GM21423 (cell line): Measurements from ENCODE around the gene HMGCL.
"Not testable (repeated sequence)": the region's sequence is repeated elsewhere in the genome, so short reads cannot be mapped to it uniquely, and the experiment has no call there.

Source experiments
- ATAC-seq: cut with Tn5 transposase; IDR thresholded peaks from one replicate; pipeline ENCODE4 v1.9.1; 2021; ENCODE audit warnings: mild to moderate bottlenecking, moderate library complexity; ENCODE audit not compliant: unreplicated experiment

Gene HMGCL

DNA sequence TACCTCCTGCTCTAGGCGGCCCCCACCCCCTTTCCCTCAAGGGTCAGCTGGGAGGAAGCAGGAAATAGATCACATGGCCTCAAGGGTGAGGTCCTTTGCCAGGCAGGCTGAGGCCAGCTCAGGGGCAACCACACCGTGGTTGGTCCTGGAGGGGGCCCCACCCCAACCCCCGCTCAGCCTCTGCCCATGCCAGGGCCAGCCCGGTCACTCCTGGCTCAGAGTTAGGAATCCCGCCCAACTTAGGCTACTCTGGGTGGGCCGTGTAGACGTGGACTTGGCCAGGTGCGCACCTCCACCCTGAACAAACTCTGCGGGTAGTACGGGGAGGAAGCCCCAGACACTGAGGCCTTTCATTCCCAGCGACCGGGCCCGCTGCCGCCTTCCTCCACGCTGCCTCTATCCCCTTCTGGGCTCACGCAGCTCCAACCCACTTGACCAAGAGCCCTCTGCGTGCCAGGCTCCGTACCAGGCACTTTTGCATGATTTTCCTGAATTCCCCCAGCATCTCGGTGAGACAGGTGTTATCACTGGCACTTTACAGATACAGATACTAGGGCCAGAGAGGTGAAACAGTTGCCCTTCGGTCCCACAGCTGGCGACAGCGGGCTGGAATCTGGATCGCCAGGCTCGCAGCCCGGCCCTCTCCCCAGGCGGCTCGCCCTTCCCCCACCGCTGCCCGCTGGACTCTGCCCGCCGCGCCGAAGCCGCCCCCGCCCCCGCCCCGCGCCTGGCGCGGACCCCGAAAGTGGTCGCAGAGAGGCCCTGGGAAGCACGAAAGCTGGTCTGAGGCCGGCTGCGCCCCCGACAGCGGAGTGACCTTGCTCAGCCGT, 25.4 kb downstream of the HMGCL start:
- ATAC-seq, result peak; percentile 12

- ATAC-seq, result no peak
Measured at GRCh38 chr1:23799255-23799569, 26.0 kb downstream of the HMGCL start.

DNA sequence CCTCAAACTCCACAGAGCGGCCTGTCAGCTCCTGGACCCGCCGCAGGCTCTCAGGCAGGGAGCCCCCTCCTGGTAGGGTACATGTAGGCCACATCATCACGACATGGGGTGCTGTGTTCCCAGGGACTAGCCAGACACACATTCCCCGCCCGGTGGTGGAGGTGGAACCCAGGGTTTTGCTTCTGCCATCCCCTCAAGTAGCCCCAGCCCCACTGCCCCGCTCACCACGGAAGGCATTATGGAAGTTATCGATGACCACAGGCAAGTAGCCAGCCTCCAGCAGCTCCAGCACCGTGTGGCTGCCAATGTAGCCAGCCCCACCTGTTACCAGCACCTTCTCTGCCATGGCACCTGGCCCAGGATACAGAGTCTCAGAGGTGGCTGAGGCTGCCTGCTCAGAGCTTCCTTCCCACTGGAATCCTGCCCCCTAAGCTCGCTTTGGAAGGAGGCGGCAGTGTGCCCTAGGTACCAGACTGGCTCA, 26.5 kb downstream of the HMGCL start:
- no peak for ATAC-seq

GRCh38 chr1:23797478-23798448, 27.5 kb downstream of the HMGCL start:
- ATAC-seq, result no peak

DNA sequence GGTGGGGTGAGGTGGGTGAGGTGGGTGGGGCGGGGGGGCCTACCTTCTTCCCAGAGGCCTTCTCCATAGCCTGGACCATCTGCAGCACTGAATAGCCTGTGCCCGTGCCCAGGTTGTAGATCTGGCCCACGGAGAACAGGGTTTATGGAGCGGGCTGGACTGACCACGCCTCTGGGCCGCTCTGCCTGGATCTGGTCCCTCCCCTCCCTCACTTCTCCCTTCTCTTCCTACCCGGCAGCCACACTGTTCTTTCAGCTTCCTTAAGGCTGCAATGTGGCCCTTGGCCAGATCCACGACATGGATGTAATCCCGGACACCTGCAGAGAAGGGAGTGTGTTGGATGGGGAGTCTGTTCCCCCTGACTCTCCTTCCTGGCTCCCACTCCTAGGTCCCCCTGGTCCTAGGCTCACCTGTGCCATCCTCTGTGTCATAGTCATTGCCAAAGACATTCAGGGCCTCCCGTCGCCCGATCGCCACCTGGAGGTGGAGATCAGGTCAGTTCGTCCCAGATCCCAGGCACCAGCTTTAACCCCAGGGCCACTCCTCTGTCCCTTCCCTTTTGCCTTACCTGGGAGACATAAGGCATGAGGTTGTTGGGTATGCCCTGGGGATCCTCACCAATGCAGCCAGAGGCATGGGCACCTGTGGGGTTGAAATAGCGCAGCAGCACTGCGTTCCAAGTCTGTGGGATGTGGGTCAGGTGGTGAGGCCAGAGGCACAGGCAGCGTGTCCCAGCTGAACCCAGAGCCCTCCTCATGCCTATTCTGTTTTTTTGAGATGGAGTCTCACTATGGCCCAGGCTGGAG, 28.6 kb downstream of the HMGCL start:
- ATAC-seq, result no peak

- ATAC-seq, result no peak
Measured at GRCh38 chr1:23795676-23796465, 29.4 kb downstream of the HMGCL start.

- not testable (repeated sequence) for ATAC-seq
Measured at GRCh38 chr1:23794732-23795182, 30.5 kb downstream of the HMGCL start.

- no peak for ATAC-seq
Measured at GRCh38 chr1:23793861-23794731, 31.1 kb downstream of the HMGCL start.

DNA sequence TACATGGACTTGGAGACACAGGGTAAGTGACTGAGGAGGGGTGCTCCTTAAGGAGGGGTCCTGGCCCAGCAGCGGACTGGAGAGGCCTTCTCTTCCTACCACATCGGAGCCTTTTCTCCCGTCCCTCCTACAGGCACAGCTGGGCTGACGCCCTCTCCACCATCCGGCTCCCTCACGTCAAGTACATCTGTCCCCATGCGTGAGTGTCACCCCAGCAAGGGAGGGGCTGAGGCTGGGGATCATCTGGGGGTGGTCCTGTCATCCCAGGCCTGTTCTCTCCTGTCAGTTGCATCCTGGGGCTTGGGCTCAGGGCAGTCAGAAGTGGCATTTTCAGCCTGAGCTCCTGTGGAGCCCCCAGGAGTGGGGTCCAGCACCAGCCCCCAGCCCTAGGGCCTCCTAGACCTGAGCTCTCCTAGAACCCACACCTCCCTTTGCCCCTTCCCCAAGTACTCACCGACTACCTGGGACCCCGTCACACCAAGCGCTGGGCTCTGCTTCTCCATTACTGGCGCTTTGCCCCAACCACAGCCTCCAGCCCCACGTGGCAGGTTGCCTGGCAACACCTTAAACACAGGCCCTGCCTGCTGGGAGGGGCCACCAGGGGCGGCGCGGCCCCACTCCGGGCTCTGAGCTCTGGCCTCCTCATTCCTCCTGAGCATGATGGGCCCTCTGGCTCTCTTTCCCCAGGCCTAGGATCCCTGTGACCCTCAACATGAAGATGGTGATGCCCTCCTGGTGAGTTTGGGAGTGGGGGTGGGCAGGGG, 32.0 kb downstream of the HMGCL start:
- ATAC-seq, result no peak

DNA sequence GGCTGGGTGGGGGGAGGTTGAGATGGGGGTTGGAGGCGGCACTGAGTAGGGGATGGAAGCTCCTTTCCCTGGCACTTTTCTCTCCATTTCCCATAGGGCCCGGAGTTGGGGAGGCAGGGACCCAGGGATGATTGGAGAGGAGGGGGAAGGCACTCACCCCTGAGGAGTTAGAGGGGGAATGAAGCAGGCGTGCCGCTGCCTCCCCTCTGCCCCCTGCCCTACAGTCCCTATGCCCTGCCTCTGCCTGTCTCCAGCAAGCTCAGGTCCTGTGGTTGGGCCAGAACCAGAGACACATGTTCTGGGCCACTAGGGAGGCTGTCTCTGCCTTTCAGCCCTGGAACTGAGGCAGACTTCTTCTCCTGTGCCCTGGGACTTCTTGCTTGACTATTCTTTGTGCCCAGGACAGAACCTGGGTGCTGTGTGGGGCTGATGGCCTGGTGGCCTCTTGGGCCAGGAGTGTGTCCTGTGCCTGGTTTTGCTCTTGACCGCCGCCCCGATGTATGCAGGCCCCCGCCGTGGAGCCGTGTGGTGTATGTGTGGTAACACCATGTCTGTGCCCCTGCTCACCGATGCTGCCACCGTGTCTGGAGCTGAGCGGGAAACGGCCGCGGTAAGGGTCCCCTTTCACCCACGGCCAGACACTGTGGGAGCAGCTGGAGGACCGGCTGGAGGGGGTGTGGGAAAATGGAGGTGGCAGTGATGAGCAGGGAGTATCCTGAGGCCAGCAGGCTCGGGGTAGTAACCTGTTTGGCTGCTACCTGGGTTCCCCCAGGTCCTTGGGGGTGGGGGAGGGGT, 32.9 kb downstream of the HMGCL start:
- ATAC-seq, result no peak

DNA sequence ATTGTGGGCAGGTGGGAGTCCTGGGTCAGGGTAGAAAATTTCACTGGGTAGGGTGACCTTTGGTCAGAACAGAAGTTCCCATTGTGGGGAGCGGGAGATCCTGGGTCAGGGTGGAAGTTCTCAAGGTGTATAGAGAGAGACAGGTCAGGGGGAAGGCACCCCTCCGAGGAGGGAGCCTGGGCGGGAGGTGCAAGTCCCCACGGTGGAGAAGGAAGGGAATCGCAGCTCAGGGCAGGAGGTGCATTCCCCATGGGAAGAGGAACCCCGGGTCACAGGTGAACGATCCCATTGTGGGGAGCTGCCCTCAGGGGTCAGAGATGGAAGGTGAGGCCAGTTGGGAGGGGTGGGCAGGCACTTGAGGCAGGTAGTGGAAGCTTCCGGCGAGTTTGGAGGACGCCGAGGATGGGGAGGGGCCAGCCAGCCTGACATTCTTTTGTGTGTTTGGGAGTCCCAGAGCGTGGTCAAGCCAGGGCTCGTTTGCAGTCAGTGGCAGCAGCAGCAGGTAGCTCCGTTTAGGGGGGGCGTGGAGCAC, 33.6 kb downstream of the HMGCL start:
- no peak for ATAC-seq

- ATAC-seq, result peak; percentile 78
Measured at GRCh38 chr1:23790696-23791515, 34.3 kb downstream of the HMGCL start, which contains the start of gene LYPLA2. Gene LYPLA2, plus strand, starts transcription at chr1:23791145. Its CDS starts 1,538 bp downstream, at chr1:23792683.

- ATAC-seq, result no peak
Measured at GRCh38 chr1:23788695-23789094, 36.5 kb downstream of the HMGCL start.

DNA sequence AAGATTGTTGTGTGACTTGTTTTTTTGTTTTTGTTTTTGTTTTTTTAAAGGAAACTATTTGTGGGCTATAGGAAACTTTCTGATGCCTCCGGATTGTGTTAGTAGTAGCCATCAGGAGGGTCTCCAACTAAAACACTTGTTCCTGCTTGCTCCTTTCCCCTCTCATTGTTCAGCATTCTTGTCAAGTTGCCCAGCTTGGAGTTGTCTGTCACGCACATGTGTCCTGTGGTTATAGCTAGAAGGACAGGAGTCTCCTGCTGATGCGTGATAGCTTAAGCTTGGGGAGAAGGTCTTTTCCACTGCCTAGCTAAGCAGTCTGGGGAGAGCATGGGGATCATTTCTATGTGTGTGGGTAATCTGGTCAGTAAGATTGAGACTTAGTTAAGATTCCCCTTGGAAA, 37.5 kb downstream of the HMGCL start:
- ATAC-seq, result no peak

DNA sequence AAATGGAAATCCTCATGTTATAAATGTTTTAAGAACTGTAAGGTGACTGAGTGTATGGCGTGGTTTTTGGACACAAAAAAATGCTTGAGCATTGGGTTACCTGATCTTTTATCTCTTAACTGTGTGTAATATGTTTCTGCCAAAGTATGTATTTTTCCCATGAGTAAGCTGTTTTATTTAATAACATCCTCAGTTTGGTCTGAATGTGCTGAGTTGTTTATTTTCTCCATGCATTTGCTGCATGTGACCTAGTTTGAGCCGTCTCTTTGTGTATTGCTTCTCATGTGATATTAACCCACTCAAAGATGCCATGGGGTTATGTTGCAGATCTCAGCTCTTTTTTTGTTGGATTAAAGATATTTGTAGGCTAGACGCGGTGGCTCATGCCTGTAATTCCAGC, 40.4 kb downstream of the HMGCL start:
- no peak for ATAC-seq

GRCh38 chr1:23783141-23783540, 42.1 kb downstream of the HMGCL start:
- ATAC-seq, result not testable (repeated sequence)
